K562 (cell line): Measurements from ENCODE around the gene NUFIP1. TPM values are rescaled to one million over a fixed set of nuclear protein-coding genes. Genes with fewer than 3 reads are reported as not detected.

Experiments
- BRD4 ChIP-seq: fragments of 200-600 bp; sonication (generic); IDR thresholded peaks from 2 replicates; pipeline ENCODE4 v1.6.1; 2017; ENCODE audit warnings: inconsistent platforms
- CXXC5 ChIP-seq: fragments of 250-450 bp; sonication (Bioruptor Pico); IDR thresholded peaks from 2 replicates; pipeline ENCODE4 v1.8.0; 2022; ENCODE audit warnings: inconsistent platforms, mild to moderate bottlenecking, moderate library complexity
- ILF3 ChIP-seq: fragments of 450-650 bp; IDR thresholded peaks from 2 replicates; pipeline ENCODE4 v1.6.1; 2018; ENCODE audit warnings: antibody characterized with exemption, mild to moderate bottlenecking, moderate library complexity, borderline replicate concordance
- JUN ChIP-seq, 2 experiments: sonication (generic) in 1 of 2; formaldehyde crosslinking in 1 of 2; IDR thresholded peaks; 2 replicates each; pipeline versions ENCODE4 v1.6.1 to v1.8.0; 2012 to 2022; ENCODE audit warnings: borderline replicate concordance in 2 of 2, mild to moderate bottlenecking in 2 of 2, improper control_type of control experiment in 1 of 2, low read depth in 1 of 2, low read length in 1 of 2, missing genetic modification reagents in 1 of 2
- MGA ChIP-seq: fragments of 450-650 bp; IDR thresholded peaks from 2 replicates; pipeline ENCODE4 v1.6.1; 2016; ENCODE audit warnings: mild to moderate bottlenecking, moderate library complexity
- POLR3G ChIP-seq: IDR thresholded peaks from 2 replicates; pipeline ENCODE4 v1.6.1; 2011; ENCODE audit not compliant: insufficient read length, insufficient replicate concordance; ENCODE audit errors: extremely low read depth
- RNF2 ChIP-seq: sonication (generic); IDR thresholded peaks from 2 replicates; pipeline ENCODE4 v1.6.1; 2016
- ZFP30 ChIP-seq: fragments of 250-450 bp; sonication (Bioruptor Pico); IDR thresholded peaks from 2 replicates; pipeline ENCODE4 v1.8.0; 2022; ENCODE audit warnings: moderate library complexity, mild to moderate bottlenecking, inconsistent platforms, borderline replicate concordance
- ZNF695 ChIP-seq: fragments of 450-650 bp; formaldehyde crosslinking; IDR thresholded peaks from 2 replicates; pipeline ENCODE4 v1.4.0; 2020; ENCODE audit warnings: mild to moderate bottlenecking, moderate library complexity
- ZNF778 ChIP-seq: fragments of 450-650 bp; formaldehyde crosslinking; IDR thresholded peaks from 2 replicates; pipeline ENCODE4 v1.4.0; 2020; ENCODE audit warnings: mild to moderate bottlenecking, moderate library complexity
- polyA plus RNA-seq, 8 experiments: library from polyadenylated mRNA; depleted of rRNA in 4 of 8; stranded (reverse) in 5 of 8; unstranded in 3 of 8; fragments of >200 nt; fragmentation: Nextera tagmentation in 2 of 8; fragmentation: Illumina TruSeq in 1 of 8; extraction: Ambion mirVana in 2 of 8; extraction: Trizol in 1 of 8; gene quantifications; 2 replicates each; pipeline versions ENCODE4 v1.2.1 to v1.2.3, GENCODE V29; 2011 to 2014; ENCODE audit warnings: inconsistent platforms in 1 of 8, missing spikeins in 1 of 8
- total RNA-seq, 7 experiments: library from RNA; depleted of rRNA in 6 of 7; stranded (reverse); fragments of >200 nt in 6 of 7; fragmentation: Illumina TruSeq in 2 of 7; extraction: Trizol in 2 of 7; gene quantifications; 2 replicates each; pipeline versions ENCODE4 v1.2.1 to v1.2.3, GENCODE V29; 2011 to 2021; ENCODE audit warnings: low replicate concordance in 1 of 7
- TF ChIP-seq, protein P1 (sequence below): sonication (generic); formaldehyde crosslinking; IDR thresholded peaks from 2 replicates; pipeline ENCODE4 v1.8.0; 2022; ENCODE audit warnings: missing genetic modification reagents, mild to moderate bottlenecking, borderline replicate concordance

The NUFIP1 gene
- total and polyA plus RNA-seq, 9 of the 15 experiments (the other 6 are each of a cell fraction or from before 2014, with no cell fraction given) = 2.6 to 9.7 (median 4.1) TPM

DNA sequence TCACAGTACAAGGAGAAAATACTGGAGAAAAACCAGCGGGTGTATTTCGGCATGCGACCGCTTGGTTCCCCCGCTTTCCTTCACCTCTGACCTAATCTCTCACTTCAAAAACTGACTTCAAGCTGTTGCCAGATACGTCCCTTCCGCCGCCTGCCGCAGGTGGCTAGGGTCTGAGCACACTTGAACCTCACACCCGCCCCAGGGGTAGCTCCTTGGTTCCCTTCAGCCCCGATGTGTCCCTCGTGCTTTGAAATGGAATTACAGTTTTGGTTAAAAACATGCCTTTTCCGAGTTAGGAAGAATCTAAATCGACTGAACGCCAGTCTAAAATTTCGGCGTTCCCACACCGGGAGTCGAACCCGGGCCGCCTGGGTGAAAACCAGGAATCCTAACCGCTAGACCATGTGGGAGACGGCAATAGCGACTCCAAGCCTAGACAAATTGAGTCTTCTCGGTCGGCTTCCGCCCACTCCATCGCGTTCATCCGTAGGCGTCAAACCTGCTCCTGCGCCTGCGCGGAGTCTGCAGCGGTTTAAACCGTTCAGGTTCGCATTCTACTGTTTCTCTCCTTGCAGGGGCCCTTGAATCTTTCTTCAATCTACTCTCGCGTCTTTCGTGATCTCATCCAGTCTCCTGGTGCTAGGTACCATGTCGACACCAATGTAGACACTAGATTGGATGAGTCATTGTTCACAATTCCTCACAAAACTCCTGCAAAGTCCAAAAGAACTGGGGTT lies 71.5 kb downstream of the NUFIP1 start (continued):
- TF ChIP-seq, protein P1, sequence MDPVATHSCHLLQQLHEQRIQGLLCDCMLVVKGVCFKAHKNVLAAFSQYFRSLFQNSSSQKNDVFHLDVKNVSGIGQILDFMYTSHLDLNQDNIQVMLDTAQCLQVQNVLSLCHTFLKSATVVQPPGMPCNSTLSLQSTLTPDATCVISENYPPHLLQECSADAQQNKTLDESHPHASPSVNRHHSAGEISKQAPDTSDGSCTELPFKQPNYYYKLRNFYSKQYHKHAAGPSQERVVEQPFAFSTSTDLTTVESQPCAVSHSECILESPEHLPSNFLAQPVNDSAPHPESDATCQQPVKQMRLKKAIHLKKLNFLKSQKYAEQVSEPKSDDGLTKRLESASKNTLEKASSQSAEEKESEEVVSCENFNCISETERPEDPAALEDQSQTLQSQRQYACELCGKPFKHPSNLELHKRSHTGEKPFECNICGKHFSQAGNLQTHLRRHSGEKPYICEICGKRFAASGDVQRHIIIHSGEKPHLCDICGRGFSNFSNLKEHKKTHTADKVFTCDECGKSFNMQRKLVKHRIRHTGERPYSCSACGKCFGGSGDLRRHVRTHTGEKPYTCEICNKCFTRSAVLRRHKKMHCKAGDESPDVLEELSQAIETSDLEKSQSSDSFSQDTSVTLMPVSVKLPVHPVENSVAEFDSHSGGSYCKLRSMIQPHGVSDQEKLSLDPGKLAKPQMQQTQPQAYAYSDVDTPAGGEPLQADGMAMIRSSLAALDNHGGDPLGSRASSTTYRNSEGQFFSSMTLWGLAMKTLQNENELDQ (CRISPR knock-in tag) = no peak
- TF ChIP-seq POLR3G = peak; percentile 49
- TF ChIP-seq BRD4 = peak; percentile 94
- no peak for TF ChIP-seq ZFP30 (CRISPR knock-in tag)
- no peak; the same call in 1 of the 2 replicates for TF ChIP-seq JUN (IDR thresholded peaks at IDR 0.05; ENCODE audit: borderline replicate concordance, low read depth, low read length)
- TF ChIP-seq JUN (CRISPR knock-in tag; IDR thresholded peaks at IDR 0.05; ENCODE audit: borderline replicate concordance) = no peak; the same call in 1 of the 2 replicates
- peak; percentile 93 for TF ChIP-seq MGA
- peak; percentile 43; the same call in 1 of the 2 replicates for TF ChIP-seq RNF2
- peak; percentile 88 for TF ChIP-seq CXXC5 (CRISPR knock-in tag)
- no peak for TF ChIP-seq ZNF695 (CRISPR knock-in tag)
- TF ChIP-seq ZNF778 (CRISPR knock-in tag) = no peak
- no peak for TF ChIP-seq ILF3
